ENCODE results near the gene ZNF420. TPM values are rescaled to one million over a fixed set of nuclear protein-coding genes. Genes with fewer than 3 reads are reported as not detected.
"Not testable (repeated sequence)": the region's sequence is repeated elsewhere in the genome, so short reads cannot be mapped to it uniquely, and the experiment has no call there.

Gene ZNF420
- total and polyA plus RNA-seq, 2 of the 8 experiments (the other 6 are each of a cell fraction or from before 2014, with no cell fraction given): 1.7 to 8.8 TPM

GRCh38 chr19:37064886-37065285 is 13.3 kb upstream of the ZNF420 start:
- H4K5ac ChIP-seq (ENCODE audit: insufficient read length, low read depth, low read length); H2BK15ac ChIP-seq (ENCODE audit: low read length); H3K79me1 ChIP-seq (ENCODE audit: low read depth, low read length); H3K36me3 ChIP-seq (ENCODE audit: control insufficient read depth in 2 of 4, insufficient read depth in 4 of 4, low read length in 3 of 4); H4K91ac ChIP-seq (replicated peaks; ENCODE audit: insufficient read length, low read length); H3K9ac ChIP-seq (replicated peaks in 1 of 4; ENCODE audit: extremely low read depth in 1 of 4, low read depth in 3 of 4, low read length in 3 of 4); H3K18ac ChIP-seq (ENCODE audit: extremely low read depth, low read length); H4K8ac ChIP-seq (ENCODE audit: extremely low read depth, insufficient read depth, low read length); H3K4me2 ChIP-seq (ENCODE audit: insufficient read depth in 1 of 2, low read depth in 2 of 2, low read length in 2 of 2); H3K4me1 ChIP-seq (replicated peaks in 1 of 4; ENCODE audit: control insufficient read depth in 3 of 4, insufficient read depth in 4 of 4, low read length in 3 of 4); H3K14ac ChIP-seq (ENCODE audit: insufficient read length); H2AFZ ChIP-seq (ENCODE audit: low read length); H2BK12ac ChIP-seq (ENCODE audit: low read depth, low read length); H3K4me3 ChIP-seq (ENCODE audit: extremely low read depth in 1 of 4, insufficient read depth in 2 of 4, low read depth in 3 of 4, low read length in 4 of 4); H3K79me2 ChIP-seq (ENCODE audit: control insufficient read depth in 1 of 2, insufficient read depth in 2 of 2, low read length in 2 of 2); H3K23me2 ChIP-seq (ENCODE audit: low read depth, low read length); POLR2A ChIA-PET (ENCODE audit: partially characterized antibody); H3K4ac ChIP-seq (replicated peaks; ENCODE audit: insufficient read length, low read depth, low read length); H3K27ac ChIP-seq (ENCODE audit: low read depth, low read length); DNase-seq (ENCODE audit: low read depth in 1 of 2, low spot score in 2 of 2); H2BK120ac ChIP-seq (replicated peaks; ENCODE audit: low read depth, low read length); H3K56ac ChIP-seq (replicated peaks; ENCODE audit: insufficient read length, low read depth, low read length); H2BK20ac ChIP-seq (ENCODE audit: low read length); H3K27me3 ChIP-seq (replicated peaks in 1 of 4; ENCODE audit: control insufficient read depth in 3 of 4, extremely low read depth in 1 of 4, insufficient read depth in 3 of 4, low read length in 3 of 4); FAIRE-seq; H3K23ac ChIP-seq (ENCODE audit: insufficient read length); H2AK5ac ChIP-seq (ENCODE audit: low read depth, low read length); H4K20me1 ChIP-seq (replicated peaks in 1 of 2; ENCODE audit: control insufficient read depth in 1 of 2, insufficient read depth in 2 of 2, low read length in 2 of 2); H2BK5ac ChIP-seq (ENCODE audit: low read depth, low read length): not testable (repeated sequence)
- 78% methylated on average over 4 of the region's 4 CpGs; no CpG with 5 or more reads in 1 of the 2 experiments for WGBS, 2 experiments (ENCODE audit: extremely low coverage in 1 of 2, insufficient coverage in 1 of 2, insufficient read length in 1 of 2, insufficient replicate concordance in 2 of 2, low coverage in 1 of 2, low lambda C conversion rate in 2 of 2, missing lambda C conversion rate in 1 of 2)
- CTCF ChIA-PET (ENCODE audit: partially characterized antibody): interaction anchor here (0.6 kb wide), 1 partner anchor 859 kb away, joined by 3 read pairs; no protein-coding TSS in a partner anchor
- peaks cover 43 to 46% of the 10 kb centered on the region in 2 experiments for H3K9me3 ChIP-seq (ENCODE audit: insufficient read depth in 2 of 2, low read depth in 1 of 2, low read length in 1 of 2)

Measured in H1 (cell line).